Body of pancreas (tissue), 4 donors: ENCODE data around the gene TCAP. TPM values are rescaled to one million over a fixed set of nuclear protein-coding genes. Genes with fewer than 3 reads are reported as not detected.

Source experiments
- ATAC-seq: fragments of 150-250 bp; one replicate; pipeline ENCODE4 v1.9.1; 2016
- DNase-seq, 4 donors: peaks; one replicate each; pipeline ENCODE4 v3.0.0-alpha.2; 2019
- H3K27ac ChIP-seq, 4 donors: fragments of 200-600 bp; sonication (generic); 1 replicate in 3 of 4; 2 replicates in 1 of 4; pipeline versions ENCODE4 v1.5.1 to v1.6.1; 2016 to 2019; ENCODE audit warnings: mild to moderate bottlenecking in 1 of 4, mixed read lengths in 1 of 4, moderate library complexity in 1 of 4
- H3K27me3 ChIP-seq, 2 donors: fragments of 200-600 bp; sonication (generic); one replicate each; pipeline ENCODE4 v1.6.0; 2016; ENCODE audit warnings: mild to moderate bottlenecking in 1 of 2
- H3K36me3 ChIP-seq, 2 donors: fragments of 200-600 bp; sonication (generic); replicated peaks in 1 of 2; 2 replicates each; pipeline ENCODE4 v1.5.1; 2016; ENCODE audit warnings: low read depth in 2 of 2; ENCODE audit not compliant: insufficient read depth in 1 of 2
- H3K4me1 ChIP-seq: fragments of 200-600 bp; sonication (generic); one replicate; pipeline ENCODE4 v1.6.0; 2016
- H3K4me3 ChIP-seq, 2 donors: fragments of 200-600 bp; sonication (generic); 1 replicate in 1 of 2; 2 replicates in 1 of 2; pipeline ENCODE4 v1.5.1; 2016 to 2019
- H3K9me3 ChIP-seq, 3 donors: fragments of 200-600 bp; sonication (generic); 1 replicate in 2 of 3; 2 replicates in 1 of 3; pipeline ENCODE4 v1.5.1; 2016
- POLR2A ChIP-seq, 3 donors: fragments of 450-650 bp; IDR thresholded peaks; one replicate each; pipeline ENCODE4 v1.6.1; 2016; ENCODE audit warnings: antibody characterized with exemption in 3 of 3, mild to moderate bottlenecking in 2 of 3
- WGBS, 2 donors: methylation state at CpG; one replicate each; pipeline ENCODE4 v1.1.5; 2017; 5-methylcytosine and 5-hydroxymethylcytosine counted together
- intact Hi-C: fragments of 100-400 bp; cut with DNase I; formaldehyde crosslinking; loops from one replicate; pipeline ENCODE4 v1.15.1; 2023
- total RNA-seq, 2 donors: library from RNA; depleted of rRNA; stranded (reverse); fragments of >200 nt; gene quantifications; one replicate each; pipeline ENCODE4 v1.1.0, GENCODE V29; 2016
- TF ChIP-seq, protein P1 (sequence below), 7 experiments: fragments of 450-650 bp in 4 of 7; fragments of 200-600 bp in 3 of 7; sonication (generic) in 3 of 7; IDR thresholded peaks; one replicate each; pipeline ENCODE4 v1.5.1; 2016 to 2019; ENCODE audit warnings: antibody characterized with exemption in 7 of 7

Gene TCAP
- total RNA-seq, 2 donors from 2014 or later: 0.26 TPM; not detected in 1

DNA sequence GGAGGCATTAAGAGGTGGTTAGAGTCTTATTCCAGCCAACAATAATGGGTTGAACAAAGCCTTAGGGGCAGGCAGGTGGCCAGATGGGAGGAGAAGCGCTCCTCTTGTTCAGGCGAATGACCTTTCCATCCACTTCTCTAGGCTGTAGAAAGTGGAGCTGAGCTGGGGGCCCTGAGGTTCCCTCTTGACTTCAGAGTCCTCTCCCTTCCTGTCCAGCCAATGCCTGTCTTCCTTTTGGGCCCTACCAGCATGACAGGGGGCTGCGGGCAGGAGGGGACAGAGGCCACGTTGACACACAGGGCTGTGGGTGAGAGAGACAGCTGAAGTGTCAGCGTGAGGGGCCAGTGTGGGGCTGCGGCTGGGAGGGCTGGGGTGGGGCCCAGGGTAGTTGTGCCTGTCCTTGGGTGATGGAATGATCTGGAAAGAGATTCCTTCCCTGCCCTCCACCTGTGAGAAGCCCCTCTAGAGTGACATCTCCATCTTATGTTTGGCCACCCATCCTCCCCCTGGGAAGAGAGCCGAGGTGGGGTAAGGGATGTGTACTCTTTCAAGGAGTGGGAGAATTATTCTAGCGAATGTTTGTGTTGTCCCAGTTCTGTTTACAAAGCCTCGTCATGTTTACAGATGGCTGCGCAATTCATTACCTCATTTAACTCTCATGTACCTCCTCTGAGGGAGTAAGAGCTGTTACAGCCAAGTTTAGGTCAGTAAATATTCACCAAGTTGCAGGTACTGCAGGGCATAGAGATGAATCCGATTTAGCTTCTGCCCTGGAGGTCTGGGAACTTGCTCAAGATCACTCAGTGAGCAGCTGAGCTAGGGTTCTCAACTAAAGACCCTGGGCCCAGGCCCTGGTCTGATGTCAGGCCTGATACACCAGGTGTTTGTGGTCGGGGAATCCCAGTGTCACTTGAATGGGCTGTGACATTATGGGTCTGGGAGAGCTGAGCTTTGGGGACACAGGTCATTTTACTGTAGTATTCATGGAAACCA is 38.0 kb downstream of the TCAP start:
- no peak for ATAC-seq
- Histone ChIP-seq H3K27ac (peak overlapping the region; percentile 95 to 99 (median 97)), H3K9me3 (no peaks in the 10 kb centered on the region), H3K36me3 (no peaks in the 10 kb centered on the region), H3K4me3 (no peak overlapping the region), H3K4me1 (peaks cover 79% of the 10 kb centered on the region), H3K27me3 (no peaks in the 10 kb centered on the region)
- intact Hi-C loops: no loop called here
- DNase-seq: no peak
- WGBS, 2 donors: 49 to 55% methylated on average over 9 to 12 of the region's 12 CpGs
- no peak for TF ChIP-seq POLR2A (IDR thresholded peaks at IDR 0.05)
- TF ChIP-seq, protein P1, sequence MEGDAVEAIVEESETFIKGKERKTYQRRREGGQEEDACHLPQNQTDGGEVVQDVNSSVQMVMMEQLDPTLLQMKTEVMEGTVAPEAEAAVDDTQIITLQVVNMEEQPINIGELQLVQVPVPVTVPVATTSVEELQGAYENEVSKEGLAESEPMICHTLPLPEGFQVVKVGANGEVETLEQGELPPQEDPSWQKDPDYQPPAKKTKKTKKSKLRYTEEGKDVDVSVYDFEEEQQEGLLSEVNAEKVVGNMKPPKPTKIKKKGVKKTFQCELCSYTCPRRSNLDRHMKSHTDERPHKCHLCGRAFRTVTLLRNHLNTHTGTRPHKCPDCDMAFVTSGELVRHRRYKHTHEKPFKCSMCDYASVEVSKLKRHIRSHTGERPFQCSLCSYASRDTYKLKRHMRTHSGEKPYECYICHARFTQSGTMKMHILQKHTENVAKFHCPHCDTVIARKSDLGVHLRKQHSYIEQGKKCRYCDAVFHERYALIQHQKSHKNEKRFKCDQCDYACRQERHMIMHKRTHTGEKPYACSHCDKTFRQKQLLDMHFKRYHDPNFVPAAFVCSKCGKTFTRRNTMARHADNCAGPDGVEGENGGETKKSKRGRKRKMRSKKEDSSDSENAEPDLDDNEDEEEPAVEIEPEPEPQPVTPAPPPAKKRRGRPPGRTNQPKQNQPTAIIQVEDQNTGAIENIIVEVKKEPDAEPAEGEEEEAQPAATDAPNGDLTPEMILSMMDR (IDR thresholded peaks at IDR 0.05): no peak

DNA sequence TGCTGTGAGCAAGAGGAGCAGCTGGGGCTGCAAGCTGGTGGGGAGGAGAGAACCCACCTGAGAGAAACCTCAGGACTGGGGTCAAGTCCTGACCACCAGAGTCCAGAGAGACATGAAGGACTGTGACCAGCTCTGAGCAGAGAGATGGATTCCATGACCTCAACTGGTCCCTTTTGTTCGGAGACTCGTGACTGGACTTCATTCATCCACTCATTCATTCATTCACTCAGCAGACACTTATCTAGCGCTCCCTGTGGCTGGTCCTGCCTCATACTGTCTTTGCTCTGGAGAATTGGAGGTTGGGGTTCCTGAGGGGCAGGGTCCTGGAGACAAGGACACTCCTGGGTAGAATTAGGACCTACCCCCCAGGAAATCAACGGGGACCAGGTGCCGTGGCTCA is 38.8 kb downstream of the TCAP start:
- TF ChIP-seq, protein P1 (IDR thresholded peaks at IDR 0.05): no peak
- TF ChIP-seq POLR2A (IDR thresholded peaks at IDR 0.05): no peak
- H3K27me3 ChIP-seq: no peaks in the 10 kb centered on the region
- intact Hi-C loops: no loop called here
- no peak for ATAC-seq
- peaks cover 83% of the 10 kb centered on the region for H3K4me1 ChIP-seq
- H3K36me3 ChIP-seq: no peaks in the 10 kb centered on the region
- no peak overlapping the region for H3K4me3 ChIP-seq
- H3K9me3 ChIP-seq: no peaks in the 10 kb centered on the region
- WGBS, 2 donors: 72 to 81% methylated on average over 3 to 5 of the region's 5 CpGs
- no peak for DNase-seq
- H3K27ac ChIP-seq: peak overlapping the region; percentile 95 to 99 (median 97)

DNA sequence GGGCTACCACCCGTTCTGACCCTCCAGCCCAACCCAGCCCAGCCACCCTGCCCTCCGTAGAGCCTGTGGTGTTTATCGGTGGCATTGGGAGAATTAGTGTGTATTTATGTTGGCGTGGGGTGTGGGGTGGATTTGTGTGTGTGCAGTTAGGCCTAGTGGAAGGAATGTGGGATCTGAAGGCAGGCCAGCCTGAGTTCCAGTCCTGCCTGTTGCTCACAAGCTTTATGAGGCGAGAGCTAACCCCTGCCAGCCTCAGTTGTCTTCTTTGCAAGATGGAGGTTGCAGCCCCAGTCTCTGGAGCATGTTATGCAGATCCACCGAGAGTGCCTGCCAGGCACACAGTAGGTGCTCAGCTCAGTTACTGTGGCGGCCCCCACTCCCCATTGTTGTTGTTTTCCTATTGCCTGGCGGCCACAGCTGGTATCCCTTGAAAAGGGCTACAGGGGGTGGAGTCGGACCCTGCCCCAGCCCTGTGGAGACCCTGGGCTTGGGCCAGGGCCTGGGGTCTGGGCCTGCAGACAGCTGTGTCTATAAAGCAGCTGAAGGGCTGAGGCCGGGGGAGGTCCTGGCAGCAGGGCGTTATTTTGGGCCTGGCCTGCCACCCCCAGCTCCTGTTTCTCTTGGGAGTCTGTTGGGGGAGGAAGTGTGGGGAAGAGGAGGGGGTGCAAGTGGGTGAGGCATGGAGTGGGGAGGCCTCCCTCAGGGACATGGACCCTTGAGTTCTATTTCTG is 39.8 kb downstream of the TCAP start:
- Histone ChIP-seq H3K4me1 (peaks cover 76% of the 10 kb centered on the region), H3K36me3 (no peaks in the 10 kb centered on the region), H3K27me3 (no peaks in the 10 kb centered on the region), H3K4me3 (no peak overlapping the region), H3K27ac (peak overlapping the region; percentile 95 to 99 (median 97)), H3K9me3 (no peaks in the 10 kb centered on the region)
- intact Hi-C loops: no loop called here
- WGBS, 2 donors: 34 to 50% methylated on average over 8 to 11 of the region's 11 CpGs
- TF ChIP-seq, protein P1 (IDR thresholded peaks at IDR 0.05): peak in 4 of 7 experiments; percentile 43 to 58 (median 51)
- no peak for TF ChIP-seq POLR2A (IDR thresholded peaks at IDR 0.05)
- ATAC-seq: no peak
- peak in 3 of 4 donors; percentile 31 to 54 (median 43) for DNase-seq

DNA sequence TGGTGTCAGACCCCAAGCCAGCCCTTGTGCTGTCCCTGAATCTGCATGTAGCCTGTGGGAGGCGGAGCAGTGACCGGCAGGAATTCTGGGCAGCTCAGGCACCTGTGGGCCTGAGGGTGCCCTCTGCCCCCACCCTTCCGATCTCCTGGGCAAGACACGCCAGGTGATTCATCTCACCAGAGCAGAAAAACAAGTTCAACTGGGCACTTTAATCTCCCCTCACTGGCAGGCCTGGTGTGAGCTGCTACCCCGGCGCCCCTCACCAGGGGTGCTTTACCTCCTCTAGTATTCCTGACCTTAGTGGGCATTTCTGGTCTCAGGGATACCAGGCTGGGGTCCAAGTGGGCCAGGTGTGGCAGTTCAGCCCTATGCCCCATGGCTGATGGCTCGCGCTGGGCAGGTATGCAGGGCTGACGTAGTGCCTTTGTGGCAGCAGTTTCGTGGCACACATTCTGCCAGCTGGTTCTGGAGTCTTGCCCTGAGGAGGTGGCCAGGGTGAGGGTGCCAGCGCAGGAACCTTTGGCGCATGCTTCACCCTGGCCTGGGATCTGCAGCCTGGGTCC is 40.7 kb downstream of the TCAP start:
- 0 to 34% methylated on average over 2 to 12 of the region's 12 CpGs for WGBS, 2 donors
- intact Hi-C loops: no loop called here
- DNase-seq: peak; percentile 89 to 96 (median 94)
- Histone ChIP-seq H3K9me3 (no peaks in the 10 kb centered on the region), H3K27ac (peak overlapping the region; percentile 95 to 99 (median 97)), H3K4me1 (peaks cover 76% of the 10 kb centered on the region), H3K4me3 (no peak overlapping the region), H3K36me3 (no peaks in the 10 kb centered on the region), H3K27me3 (no peaks in the 10 kb centered on the region)
- TF ChIP-seq, protein P1 (IDR thresholded peaks at IDR 0.05): peak in 4 of 7 experiments; percentile 47 to 69 (median 50)
- TF ChIP-seq POLR2A (IDR thresholded peaks at IDR 0.05): peak; percentile 30 to 68 (median 61)
- ATAC-seq: peak; percentile 92
